Measurements from ENCODE around the gene DCBLD2.
A peak's percentile ranks its signal among the peaks of the same experiment; 100 is the strongest.
"Not testable (repeated sequence)": the region's sequence is repeated elsewhere in the genome, so short reads cannot be mapped to it uniquely, and the experiment has no call there.

DCBLD2 gene

GRCh38 chr3:98890965-98891910 is 10.3 kb downstream of the DCBLD2 start:
- peak in 1 of 2 experiments; percentile 4 for DNase-seq

DNA sequence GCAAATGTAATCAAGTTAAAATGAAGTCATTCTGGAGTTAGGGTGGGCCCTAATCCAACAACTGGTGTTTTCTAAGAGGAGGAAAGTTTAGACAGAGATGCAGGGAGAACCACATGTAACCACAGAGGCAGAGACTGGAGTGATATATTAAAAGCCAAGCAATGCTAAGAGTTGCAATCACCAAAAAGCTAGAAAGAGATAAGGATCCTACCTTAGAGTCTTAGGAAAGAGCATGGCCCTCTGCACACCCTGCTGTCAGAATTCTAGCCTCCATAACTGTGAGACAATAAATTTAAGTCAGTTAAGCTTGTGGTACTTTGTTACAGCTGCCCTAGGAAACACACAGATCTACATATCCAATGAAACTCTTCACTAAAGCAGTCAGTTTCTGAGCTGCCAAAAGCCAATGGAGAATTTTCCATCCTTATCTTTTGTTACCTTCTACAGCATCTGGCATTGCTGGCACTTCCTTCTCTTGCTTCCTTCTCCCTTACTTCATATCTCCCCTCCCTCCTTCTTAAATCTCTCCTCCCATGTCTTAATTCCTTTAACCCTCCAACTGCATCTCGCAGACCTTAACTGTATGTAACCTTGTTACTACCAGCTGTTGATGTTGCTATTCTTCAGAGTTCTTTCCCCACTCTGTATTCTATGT is 11.2 kb downstream of the DCBLD2 start:
- no peak for DNase-seq

- DNase-seq: no peak
Measured at GRCh38 chr3:98887684-98888083, 13.8 kb downstream of the DCBLD2 start.

DNA sequence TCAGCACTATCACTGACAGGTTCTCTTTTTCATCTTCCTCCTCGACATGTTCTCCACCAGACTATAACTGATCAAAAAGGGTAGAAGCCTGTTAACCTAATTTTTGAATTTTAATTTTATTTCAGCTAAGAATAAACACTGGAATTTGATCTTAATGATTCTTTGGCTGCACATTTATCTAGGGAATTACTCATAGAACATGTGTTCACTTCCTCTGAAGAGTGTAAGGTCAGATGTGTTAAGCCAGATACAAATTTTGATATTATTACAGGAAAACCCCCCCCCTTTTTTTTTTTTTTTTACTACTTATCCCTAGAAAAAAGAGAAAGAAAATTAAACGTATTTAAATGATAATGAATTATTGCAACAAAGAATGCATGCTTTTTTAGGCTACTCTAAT is 15.0 kb downstream of the DCBLD2 start:
- DNase-seq: no peak

GRCh38 chr3:98885851-98886250 is 15.6 kb downstream of the DCBLD2 start:
- no peak for DNase-seq

DNA sequence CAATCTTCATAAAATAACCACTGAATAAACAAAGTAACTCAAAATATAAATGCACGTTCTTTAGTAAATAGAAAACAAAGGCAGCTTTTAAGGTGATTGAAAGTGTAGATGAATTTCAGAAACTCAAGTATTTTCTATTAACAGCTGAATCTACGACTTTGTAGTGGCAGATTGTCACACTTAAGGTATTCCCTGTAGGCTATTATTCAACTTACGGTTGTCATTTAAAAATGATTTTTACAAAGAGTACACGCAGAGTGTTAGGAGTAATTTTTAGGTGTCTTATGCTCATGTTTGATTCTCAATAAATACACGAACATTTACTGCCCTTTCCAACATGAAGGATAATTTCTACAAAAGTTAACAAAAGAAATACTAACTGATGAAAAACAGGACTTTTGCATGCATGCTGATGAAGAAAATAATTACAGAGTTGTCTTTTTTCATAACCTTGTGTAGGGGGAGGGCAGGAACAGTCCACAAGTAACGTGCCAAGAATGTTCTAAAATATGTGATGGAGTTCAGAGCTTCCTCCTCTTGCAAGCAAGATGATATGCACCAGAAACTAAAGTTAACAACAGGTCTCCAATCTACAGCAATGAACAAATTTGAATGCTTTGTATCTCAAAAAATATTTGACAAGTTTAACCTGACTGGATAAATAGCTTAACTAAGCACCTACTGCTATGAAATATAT is 16.7 kb downstream of the DCBLD2 start:
- no peak for DNase-seq

DNA sequence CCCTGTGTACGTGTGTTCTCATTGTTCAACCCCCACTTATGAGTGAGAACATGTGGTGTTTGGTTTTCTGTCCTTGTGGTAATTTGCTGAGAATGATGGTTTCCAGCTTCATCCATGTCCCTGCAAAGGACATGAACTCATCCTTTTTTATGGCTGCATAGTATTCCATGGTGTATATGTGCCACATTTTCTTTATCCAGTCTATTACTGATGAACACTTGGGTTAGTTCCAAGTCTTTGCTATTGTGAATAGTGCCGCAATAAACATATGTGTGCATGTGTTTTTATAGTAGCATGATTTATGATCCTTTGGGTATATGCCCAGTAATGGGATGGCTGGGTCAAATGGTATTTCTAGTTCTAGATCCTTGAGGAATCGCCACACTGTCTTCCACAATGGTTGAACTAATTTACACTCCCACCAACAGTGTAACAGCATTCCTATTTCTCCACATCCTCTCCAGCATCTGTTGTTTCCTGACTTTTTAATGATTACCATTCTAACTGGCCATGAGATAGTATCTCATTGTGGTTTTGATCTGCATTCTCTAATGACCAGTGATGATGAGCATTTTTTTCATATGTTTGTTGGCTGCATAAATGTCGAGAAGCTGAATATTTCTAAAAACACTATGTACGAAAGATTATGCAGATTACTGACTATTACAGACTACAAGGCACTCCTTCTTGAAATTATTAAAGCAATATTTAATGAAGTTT is 18.7 kb downstream of the DCBLD2 start:
- DNase-seq: not testable (repeated sequence)

DNA sequence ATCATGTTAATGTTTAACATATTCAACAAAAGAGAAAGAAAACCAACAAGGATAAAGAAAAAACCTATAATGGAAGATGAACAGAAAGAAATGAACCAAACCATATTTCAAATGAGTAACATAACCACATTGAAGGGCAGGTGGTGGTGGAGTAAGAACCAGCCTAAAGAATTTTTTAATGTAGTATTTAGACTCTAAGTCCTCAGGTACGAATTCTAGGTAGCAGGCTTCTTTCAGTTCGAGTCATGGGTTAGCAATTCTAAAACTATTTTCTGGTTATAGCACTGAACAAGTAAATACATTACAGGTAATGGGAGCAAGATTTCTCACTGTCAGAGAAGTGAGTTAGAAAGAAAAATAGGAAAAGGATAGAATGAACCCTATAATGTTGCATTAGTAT is 24.4 kb downstream of the DCBLD2 start:
- DNase-seq: no peak

- DNase-seq: no peak
Measured at GRCh38 chr3:98875535-98875934, 26.0 kb downstream of the DCBLD2 start.

- no peak for DNase-seq
Measured at GRCh38 chr3:98874602-98875249, 26.8 kb downstream of the DCBLD2 start.

DNA sequence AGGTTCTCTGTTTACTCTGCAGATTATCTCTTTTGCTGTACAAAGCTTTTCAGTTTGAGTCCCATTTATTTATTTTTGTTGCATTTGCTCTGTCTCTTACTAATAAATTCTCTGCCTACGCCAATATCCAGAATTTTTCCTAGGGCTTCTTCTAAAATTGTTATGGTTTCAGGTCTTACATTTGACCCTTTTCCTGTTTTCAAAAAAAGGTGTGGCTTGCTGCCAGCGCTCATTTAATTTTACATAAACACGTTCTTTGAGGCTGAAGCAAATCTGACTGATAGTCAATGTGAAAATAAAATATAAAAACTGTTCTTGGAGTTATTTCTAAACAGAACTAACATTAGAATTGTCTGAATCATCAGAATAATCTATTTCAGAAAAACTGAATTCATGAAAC is 32.1 kb downstream of the DCBLD2 start:
- DNase-seq: no peak

- DNase-seq: not testable (repeated sequence)
Measured at GRCh38 chr3:98857971-98858370, 43.5 kb downstream of the DCBLD2 start.

GRCh38 chr3:98857258-98857657 is 44.2 kb downstream of the DCBLD2 start:
- not testable (repeated sequence) for DNase-seq

DNA sequence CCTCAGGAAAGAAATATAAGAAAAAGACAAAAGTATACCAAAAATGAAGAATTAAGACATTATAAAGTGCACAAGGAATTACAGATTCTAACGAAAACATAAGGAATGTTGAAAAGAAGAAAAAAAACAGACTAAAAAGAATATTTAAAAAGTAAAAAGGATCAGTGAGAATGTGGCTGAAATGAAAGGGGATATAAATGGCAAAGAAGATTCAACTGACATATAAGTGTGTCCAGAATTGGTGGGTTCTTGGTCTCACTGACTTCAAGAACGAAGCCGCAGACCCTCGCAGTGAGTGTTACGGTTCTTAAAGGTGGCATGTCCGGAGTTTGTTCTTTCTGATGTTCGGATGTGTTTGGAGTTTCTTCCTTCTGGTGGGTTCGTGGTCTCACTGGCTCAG is 44.8 kb downstream of the DCBLD2 start:
- DNase-seq: no peak

DNA sequence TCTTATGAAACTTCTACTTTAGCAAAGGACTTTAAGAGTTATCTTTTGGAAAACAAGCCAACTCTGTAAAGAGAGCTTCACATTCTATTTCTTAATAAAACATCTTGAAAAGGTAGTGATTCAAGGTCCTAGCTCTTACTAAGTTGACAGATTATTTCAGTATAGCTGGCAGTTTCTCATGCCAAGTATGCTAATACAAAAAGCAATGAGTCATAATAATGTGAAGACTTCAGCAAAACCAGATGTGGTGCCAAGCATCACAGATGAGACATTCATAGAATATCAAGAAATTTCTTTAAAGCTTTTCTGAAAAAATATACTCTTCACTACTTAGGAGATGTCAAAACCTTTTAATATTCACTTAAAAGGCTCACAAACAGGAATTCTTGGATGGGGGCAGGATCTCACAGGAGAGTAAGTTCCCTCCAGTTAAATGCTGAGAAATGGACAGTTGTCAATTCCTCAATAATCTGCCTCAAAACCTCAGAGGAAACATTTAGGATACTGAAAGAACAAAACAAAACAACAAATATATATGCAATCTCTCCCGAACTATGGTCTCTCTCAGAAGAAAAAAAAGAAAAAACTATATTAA is 45.6 kb downstream of the DCBLD2 start:
- no peak for DNase-seq

GRCh38 chr3:98848108-98848507 is 53.4 kb downstream of the DCBLD2 start:
- DNase-seq: no peak

GRCh38 chr3:98846101-98846500 is 55.4 kb downstream of the DCBLD2 start:
- DNase-seq: no peak

DNA sequence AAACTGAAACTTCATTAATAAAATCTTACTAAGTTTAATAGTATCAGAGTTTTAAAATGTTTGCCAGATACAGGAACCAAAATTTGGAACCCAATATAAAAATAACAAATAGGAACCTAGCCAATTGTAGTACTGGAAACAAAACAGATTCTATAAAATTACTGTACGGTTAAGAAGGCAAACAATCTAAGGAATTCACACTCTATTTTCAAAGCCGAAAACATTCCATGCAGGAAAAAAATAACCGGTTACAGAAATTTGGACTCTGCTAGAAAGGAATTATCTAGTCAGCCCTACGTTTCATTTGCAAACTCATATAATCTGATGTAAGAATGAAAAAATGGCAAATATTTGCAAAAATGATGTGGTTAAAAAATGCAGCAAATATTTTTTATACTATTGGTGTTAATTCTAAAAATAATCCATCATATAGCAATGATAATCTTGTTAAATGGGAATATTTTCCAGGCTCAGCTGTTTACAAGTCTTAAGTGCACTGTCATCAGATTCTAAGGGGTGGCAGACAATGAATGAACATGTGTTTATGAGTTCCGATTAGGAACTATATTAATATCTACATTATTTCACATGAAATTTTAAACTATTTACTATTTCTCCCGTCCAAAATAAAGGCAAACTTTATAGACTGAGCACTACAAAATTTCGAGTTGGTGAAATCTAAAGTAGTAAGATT is 58.1 kb downstream of the DCBLD2 start:
- no peak for DNase-seq

DNA sequence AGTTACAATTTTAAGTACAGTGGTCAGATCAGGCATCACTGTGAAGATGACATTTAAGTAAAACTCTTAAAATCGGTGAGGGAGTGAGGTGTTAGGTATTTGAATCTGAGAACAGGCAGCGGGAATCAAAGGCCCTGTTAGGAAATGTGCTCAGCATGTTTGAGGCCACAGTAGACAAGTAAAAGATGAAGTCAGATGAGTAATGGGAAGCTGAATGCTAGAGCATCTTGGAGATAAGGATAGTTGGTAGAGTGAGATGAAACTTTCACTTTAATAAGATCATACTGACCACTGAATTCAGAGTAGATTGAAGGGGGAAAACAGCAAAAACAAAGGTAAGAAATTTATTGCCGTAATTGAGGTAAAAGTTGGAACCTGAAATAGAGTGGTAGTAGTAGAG is 61.6 kb downstream of the DCBLD2 start:
- DNase-seq: no peak

DNA sequence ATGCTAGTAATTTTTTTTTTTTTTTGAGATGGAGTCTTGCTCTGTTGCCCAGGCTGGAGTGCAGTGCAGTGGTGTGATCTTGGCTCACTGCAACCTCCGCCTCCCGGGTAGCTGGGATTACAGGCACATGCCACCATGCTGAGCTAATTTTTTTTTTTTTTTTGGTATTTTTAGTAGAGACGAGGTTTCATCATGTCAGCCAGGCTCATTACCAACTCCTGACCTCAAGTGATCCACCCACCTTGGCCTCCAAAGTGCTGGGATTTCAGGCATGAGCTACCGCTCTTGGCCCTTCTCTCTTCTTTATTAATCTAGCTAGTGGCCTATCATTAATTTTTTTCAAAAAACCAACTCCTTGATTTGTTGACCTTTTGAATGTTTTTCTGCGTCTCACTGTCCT is 70.4 kb downstream of the DCBLD2 start:
- DNase-seq: not testable (repeated sequence)

DNA sequence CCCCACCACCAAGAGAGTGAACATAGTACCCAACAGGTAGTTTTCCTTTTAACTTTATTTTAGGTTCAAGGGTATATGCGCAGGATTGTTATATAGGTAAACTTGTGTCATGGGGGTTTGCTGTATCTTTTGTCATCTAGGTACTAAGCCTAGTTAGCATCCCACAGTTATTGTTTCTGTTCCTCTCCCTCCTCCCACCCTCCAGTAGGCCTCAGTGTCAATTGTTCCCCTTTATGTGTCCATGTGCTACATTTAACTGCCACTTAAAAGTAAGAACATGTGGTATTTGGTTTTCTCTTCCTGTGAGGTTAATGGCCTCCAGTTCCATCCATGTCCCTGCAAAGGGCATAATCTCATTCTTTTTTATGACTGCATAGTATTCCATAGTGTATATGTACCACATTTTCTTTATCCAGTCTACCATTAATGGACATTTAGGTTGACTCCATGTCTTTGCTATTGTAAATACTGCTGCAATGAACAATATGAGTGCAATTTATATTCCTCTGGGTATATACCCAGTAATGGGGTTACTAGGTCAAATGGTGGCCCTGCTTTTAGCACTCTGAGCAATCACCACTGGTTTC is 72.2 kb downstream of the DCBLD2 start:
- no peak for DNase-seq
